AG09309 (cell line): ENCODE results near the gene VAMP8.
"Not testable (repeated sequence)": the region's sequence is repeated elsewhere in the genome, so short reads cannot be mapped to it uniquely, and the experiment has no call there.

ENCODE experiments used
- DNase-seq: peaks from one replicate; pipeline ENCODE4 v3.0.0-alpha.2; 2010; ENCODE audit warnings: low read depth
- H3K4me3 ChIP-seq: 2 replicates; pipeline ENCODE4 v1.5.1; 2011; ENCODE audit warnings: mild to moderate bottlenecking, low read depth, low read length, moderate library complexity; ENCODE audit not compliant: control insufficient read depth
- CTCF ChIP-seq: IDR thresholded peaks from 2 replicates; pipeline ENCODE4 v1.5.1; 2011; ENCODE audit warnings: mild to moderate bottlenecking, low read depth, low read length, inconsistent platforms; ENCODE audit not compliant: insufficient read depth, control insufficient read depth; ENCODE audit errors: missing control alignments

Gene VAMP8

DNA sequence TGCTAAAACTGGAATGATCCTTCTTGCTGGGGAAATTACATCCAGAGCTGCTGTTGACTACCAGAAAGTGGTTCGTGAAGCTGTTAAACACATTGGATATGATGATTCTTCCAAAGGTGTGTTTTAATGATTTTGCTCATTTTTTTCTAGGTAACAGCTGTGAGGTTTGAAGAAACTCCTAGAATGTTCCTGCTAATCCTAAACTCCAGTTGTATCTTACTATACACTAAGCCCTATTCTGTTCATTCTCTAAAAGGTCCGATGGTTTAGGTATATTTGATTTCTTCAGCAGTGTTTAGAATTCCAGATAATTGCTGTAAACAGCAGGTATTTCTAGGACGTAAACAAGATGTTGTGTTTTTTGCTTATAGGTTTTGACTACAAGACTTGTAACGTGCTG, 36.1 kb upstream of the VAMP8 start:
- no peak for TF ChIP-seq CTCF
- DNase-seq, result no peak
- peak overlapping the region; percentile 92 for H3K4me3 ChIP-seq

DNA sequence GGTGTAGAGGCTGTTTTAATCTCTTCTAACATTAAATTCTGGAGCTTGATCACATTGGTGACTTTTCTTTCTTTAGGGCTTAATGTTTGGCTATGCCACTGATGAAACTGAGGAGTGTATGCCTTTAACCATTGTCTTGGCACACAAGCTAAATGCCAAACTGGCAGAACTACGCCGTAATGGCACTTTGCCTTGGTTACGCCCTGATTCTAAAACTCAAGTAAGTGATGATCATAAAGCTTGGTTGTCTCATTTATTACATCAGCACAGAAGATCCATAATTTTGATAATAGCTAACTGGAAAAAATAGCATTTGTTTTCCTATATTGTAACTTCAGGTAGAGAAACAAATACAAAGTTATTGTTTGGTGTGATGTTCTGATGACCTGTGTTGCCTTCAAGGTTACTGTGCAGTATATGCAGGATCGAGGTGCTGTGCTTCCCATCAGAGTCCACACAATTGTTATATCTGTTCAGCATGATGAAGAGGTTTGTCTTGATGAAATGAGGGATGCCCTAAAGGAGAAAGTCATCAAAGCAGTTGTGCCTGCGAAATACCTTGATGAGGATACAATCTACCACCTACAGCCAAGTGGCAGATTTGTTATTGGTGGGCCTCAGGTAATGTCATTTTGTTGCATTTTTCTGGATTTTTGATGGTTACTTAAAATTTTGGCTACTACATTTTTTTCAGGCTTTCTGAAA, 35.5 kb upstream of the VAMP8 start:
- TF ChIP-seq CTCF, result no peak
- H3K4me3 ChIP-seq, result peak overlapping the region; percentile 92
- no peak for DNase-seq

DNA sequence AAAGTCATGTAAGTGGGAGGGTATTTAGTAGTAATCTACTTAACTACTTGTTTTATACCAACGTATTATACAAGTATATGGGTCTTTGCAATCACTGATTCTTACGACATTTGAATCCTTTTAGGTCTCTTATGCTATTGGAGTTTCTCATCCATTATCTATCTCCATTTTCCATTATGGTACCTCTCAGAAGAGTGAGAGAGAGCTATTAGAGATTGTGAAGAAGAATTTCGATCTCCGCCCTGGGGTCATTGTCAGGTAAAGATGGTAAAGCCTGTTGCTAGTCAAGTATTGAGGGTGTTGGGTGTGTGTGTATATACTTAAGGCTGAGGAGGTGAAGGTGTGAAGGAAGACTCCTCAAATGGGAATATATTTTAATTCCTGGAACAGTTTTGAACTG, 34.6 kb upstream of the VAMP8 start:
- no peak for TF ChIP-seq CTCF
- no peak for DNase-seq
- no peak overlapping the region; the same call in 1 of the 2 replicates for H3K4me3 ChIP-seq

DNA sequence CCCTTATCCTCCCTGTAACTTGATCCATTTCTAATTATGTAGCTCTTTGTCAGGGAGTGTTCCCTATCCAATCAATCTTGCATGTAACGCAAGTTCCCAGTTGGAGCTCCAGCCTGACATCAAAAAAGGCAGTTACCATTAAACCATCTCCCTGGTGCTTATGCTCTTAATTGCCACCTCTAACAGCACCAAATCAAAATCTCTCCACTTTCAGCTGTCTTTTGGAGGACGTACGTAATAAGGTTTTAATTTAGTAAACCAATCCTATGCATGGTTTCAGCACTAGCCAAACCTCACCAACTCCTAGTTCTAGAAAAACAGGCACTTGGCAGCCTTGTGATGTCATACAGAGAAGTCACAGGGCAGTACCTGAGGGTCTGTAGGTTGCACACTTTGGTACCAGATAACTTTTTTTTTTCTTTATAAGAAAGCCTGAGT, 33.1 kb upstream of the VAMP8 start:
- H3K4me3 ChIP-seq, DNase-seq: not testable (repeated sequence)

- DNase-seq, result not testable (repeated sequence)
Observed at GRCh38 chr2:85544915-85545779, 32.2 kb upstream of the VAMP8 start.

GRCh38 chr2:85545780-85546240, 31.6 kb upstream of the VAMP8 start:
- no peak for TF ChIP-seq CTCF
- no peak overlapping the region for H3K4me3 ChIP-seq
- DNase-seq, result no peak

More at GRCh38 chr2:85544915-85545779, 32.2 kb upstream of the VAMP8 start:
- H3K4me3 ChIP-seq, result not testable (repeated sequence)

DNA sequence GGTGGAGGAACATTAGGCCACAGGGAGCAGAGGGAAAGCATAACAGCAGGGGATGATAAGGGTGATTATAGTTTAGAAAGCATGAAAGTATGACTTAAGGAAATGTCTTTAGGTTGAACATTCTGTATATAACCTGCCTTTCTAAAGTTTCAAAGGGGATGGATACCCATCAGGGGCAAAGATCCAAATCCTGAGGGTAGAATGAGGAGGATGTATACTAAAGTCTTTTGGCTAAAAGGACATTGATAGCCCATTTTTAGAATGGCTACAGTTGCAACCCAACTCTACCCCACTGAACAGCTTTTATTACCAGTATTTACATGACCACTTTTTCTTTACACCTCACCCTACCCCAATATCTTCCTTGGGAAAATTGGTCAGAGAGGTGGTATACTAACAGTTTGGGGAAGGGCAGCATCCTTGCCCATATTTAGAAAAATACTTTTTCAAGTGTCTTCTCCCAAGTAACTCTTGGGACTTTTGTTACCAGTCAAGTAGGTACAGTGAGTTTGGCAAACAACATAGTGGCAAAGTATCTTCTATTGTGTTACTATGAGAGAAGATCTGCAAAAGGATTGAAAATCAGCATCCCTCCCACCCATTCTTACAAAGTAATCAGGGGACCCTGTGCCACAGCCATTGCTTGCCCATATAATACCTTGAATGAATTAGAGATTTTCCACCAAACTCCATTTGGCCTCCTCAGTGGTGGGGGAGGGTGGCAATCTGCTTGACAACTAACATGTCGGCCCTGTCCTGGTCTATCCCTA, 30.1 kb upstream of the VAMP8 start:
- DNase-seq, result no peak
- no peak for TF ChIP-seq CTCF
- H3K4me3 ChIP-seq, result no peak overlapping the region
